Type B pancreatic cell (in vitro differentiated cells): ENCODE measurements around the gene UCHL1. TPM values are rescaled to one million over a fixed set of nuclear protein-coding genes. Genes with fewer than 3 reads are reported as not detected.

Experiments used
- DNase-seq: peaks from one replicate; pipeline ENCODE4 v3.0.0; 2021; ENCODE audit warnings: mixed read lengths; ENCODE audit not compliant: unreplicated experiment; ENCODE audit errors: extremely low spot score
- H3K27ac Mint-ChIP-seq: 2 replicates; pipeline ENCODE4 v1.8.0; 2021; ENCODE audit warnings: mild to moderate bottlenecking, mixed read lengths
- H3K27me3 Mint-ChIP-seq: 2 replicates; pipeline ENCODE4 v1.8.0; 2021; ENCODE audit warnings: mixed read lengths
- H3K36me3 Mint-ChIP-seq: 2 replicates; pipeline ENCODE4 v1.8.0; 2021; ENCODE audit warnings: mixed read lengths
- H3K4me1 Mint-ChIP-seq: one replicate; pipeline ENCODE4 v1.8.0; 2021; ENCODE audit warnings: mixed read lengths; ENCODE audit not compliant: unreplicated experiment
- H3K4me3 Mint-ChIP-seq: 2 replicates; pipeline ENCODE4 v1.8.0; 2021; ENCODE audit warnings: mild to moderate bottlenecking, mixed read lengths
- H3K9me3 Mint-ChIP-seq: 2 replicates; pipeline ENCODE4 v1.8.0; 2021; ENCODE audit warnings: mixed read lengths
- CTCF ChIP-seq: fragments of 200-600 bp; sonication (generic); conservative IDR thresholded peaks from 2 replicates; pipeline ENCODE4 v1.5.0; 2021; ENCODE audit warnings: antibody characterized with exemption, mild to moderate bottlenecking
- total RNA-seq: library from RNA; stranded (reverse); gene quantifications from 2 replicates; pipeline ENCODE4 v1.2.1, GENCODE V29; 2021; ENCODE audit warnings: low replicate concordance

The UCHL1 gene
- total RNA-seq, 1 donor from 2014 or later = 183 TPM

DNA sequence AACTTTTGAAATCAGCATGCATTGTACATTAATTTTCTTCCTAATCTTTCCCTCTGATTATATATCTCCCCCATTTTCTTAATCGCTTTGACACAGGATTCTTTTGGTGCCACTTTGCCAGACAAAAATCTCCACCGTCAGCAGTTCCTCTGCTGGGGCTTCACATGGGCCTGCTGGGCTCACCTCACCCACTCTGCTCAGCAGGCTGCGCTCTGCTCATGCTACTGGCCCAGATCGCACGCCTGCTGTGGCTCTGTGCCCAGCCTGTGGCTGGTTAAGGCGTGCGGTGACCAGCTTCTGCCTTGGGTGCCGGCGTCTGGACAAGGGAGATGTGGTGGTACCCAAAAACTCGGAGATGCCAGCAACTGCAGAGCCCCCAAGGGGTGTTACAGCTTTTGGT is 31.1 kb downstream of the UCHL1 start:
- H3K27ac Mint-ChIP-seq = no peak overlapping the region
- H3K36me3 Mint-ChIP-seq = peaks cover 4% of the 10 kb centered on the region
- H3K9me3 Mint-ChIP-seq = no peaks in the 10 kb centered on the region
- H3K4me1 Mint-ChIP-seq = peaks cover 13% of the 10 kb centered on the region
- no peaks in the 10 kb centered on the region for H3K27me3 Mint-ChIP-seq
- DNase-seq = no peak
- TF ChIP-seq CTCF = no peak
- H3K4me3 Mint-ChIP-seq = no peak overlapping the region

DNA sequence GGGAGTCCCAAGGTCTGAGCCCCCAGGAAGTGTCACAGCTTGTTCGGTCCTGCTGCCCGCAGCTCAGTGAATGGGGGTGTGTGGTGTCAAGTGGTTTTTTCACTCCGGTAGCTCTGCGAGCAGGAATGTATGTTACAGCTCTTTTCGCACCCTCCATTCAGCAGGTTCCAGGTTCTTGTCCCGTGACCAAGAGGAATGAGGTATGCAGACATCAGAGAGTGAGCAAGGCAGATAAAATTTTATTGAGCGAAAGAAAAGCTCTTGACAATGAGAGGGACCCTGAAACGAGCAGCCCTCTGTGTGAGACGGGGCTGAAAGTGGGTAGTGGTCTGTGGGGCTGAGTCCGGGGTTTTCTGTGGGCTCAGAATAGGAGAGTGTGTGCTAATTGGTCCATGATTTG is 31.5 kb downstream of the UCHL1 start:
- Mint-ChIP-seq H3K36me3 (peaks cover 4% of the 10 kb centered on the region), H3K27me3 (no peaks in the 10 kb centered on the region), H3K27ac (no peak overlapping the region), H3K4me3 (no peak overlapping the region), H3K9me3 (no peaks in the 10 kb centered on the region), H3K4me1 (peaks cover 13% of the 10 kb centered on the region)
- DNase-seq = no peak
- no peak for TF ChIP-seq CTCF

GRCh38 chr4:41290479-41290878 is 33.8 kb downstream of the UCHL1 start:
- H3K4me1 Mint-ChIP-seq = peaks cover 8% of the 10 kb centered on the region
- no peak overlapping the region for H3K4me3 Mint-ChIP-seq
- no peaks in the 10 kb centered on the region for H3K27me3 Mint-ChIP-seq
- no peak overlapping the region for H3K27ac Mint-ChIP-seq
- no peak for TF ChIP-seq CTCF
- peaks cover 4% of the 10 kb centered on the region for H3K36me3 Mint-ChIP-seq
- no peaks in the 10 kb centered on the region for H3K9me3 Mint-ChIP-seq
- no peak for DNase-seq

GRCh38 chr4:41294445-41295062 is 37.8 kb downstream of the UCHL1 start:
- H3K36me3 Mint-ChIP-seq = no peaks in the 10 kb centered on the region
- no peak overlapping the region for H3K4me3 Mint-ChIP-seq
- TF ChIP-seq CTCF = no peak
- DNase-seq = no peak
- no peaks in the 10 kb centered on the region for H3K4me1 Mint-ChIP-seq
- H3K27ac Mint-ChIP-seq = no peak overlapping the region
- no peaks in the 10 kb centered on the region for H3K9me3 Mint-ChIP-seq
- no peaks in the 10 kb centered on the region for H3K27me3 Mint-ChIP-seq

- Mint-ChIP-seq H3K4me1 (no peaks in the 10 kb centered on the region), H3K4me3 (no peak overlapping the region), H3K36me3 (no peaks in the 10 kb centered on the region), H3K9me3 (no peaks in the 10 kb centered on the region), H3K27ac (no peak overlapping the region), H3K27me3 (no peaks in the 10 kb centered on the region)
- no peak for TF ChIP-seq CTCF
- no peak for DNase-seq
These were observed 40.3 kb downstream of the UCHL1 start for GRCh38 chr4:41296995-41297394.

GRCh38 chr4:41297832-41298231 is 41.1 kb downstream of the UCHL1 start:
- Mint-ChIP-seq H3K9me3 (no peaks in the 10 kb centered on the region), H3K36me3 (no peaks in the 10 kb centered on the region), H3K27ac (no peak overlapping the region), H3K4me1 (no peaks in the 10 kb centered on the region), H3K27me3 (no peaks in the 10 kb centered on the region), H3K4me3 (no peak overlapping the region)
- DNase-seq = no peak
- TF ChIP-seq CTCF = no peak
